Activated B cell treated with CpG ODN at 0.5 μM for 24 hours (primary cell): Measurements from ENCODE around the gene ENPP1. TPM values are rescaled to one million over a fixed set of nuclear protein-coding genes. Genes with fewer than 3 reads are reported as not detected.

Source experiments
- ATAC-seq: fragments of 200-7000 bp; cut with Tn5 transposase; one replicate; pipeline ENCODE4 v1.10.0; 2021; ENCODE audit warnings: low read depth, mild to moderate bottlenecking, moderate library complexity
- CTCF ChIA-PET: fragments of 350-600 bp; sonication (Branson Sonifier 250); formaldehyde crosslinking; loops from one replicate; lab custom pipeline; 2021; ENCODE audit warnings: antibody characterized with exemption; lab: Charles Lee
- POLR2A ChIA-PET: fragments of 350-600 bp; sonication (Branson Sonifier 250); formaldehyde crosslinking; loops from one replicate; lab custom pipeline; 2021; ENCODE audit warnings: antibody characterized with exemption; lab: Charles Lee
- DNase-seq: peaks from one replicate; pipeline ENCODE4 v3.0.0; 2022
- H3K27ac Mint-ChIP-seq: one replicate; pipeline ENCODE4 v1.8.0; 2020; ENCODE audit warnings: mixed read lengths
- H3K27me3 Mint-ChIP-seq: one replicate; pipeline ENCODE4 v1.8.0; 2021; ENCODE audit warnings: mixed read lengths
- H3K36me3 Mint-ChIP-seq: one replicate; pipeline ENCODE4 v1.8.0; 2021; ENCODE audit warnings: low read depth, mixed read lengths
- H3K4me1 Mint-ChIP-seq: one replicate; pipeline ENCODE4 v1.8.0; 2021; ENCODE audit warnings: mixed read lengths
- H3K4me3 Mint-ChIP-seq: one replicate; pipeline ENCODE4 v1.8.0; 2020; ENCODE audit warnings: mild to moderate bottlenecking, mixed read lengths
- H3K9me3 Mint-ChIP-seq: one replicate; pipeline ENCODE4 v1.8.0; 2020; ENCODE audit warnings: mixed read lengths
- intact Hi-C: fragments of 100-400 bp; cut with micrococcal nuclease; formaldehyde crosslinking; loops from one replicate; pipeline ENCODE4 v1.15.1; 2024
- total RNA-seq: library from RNA; stranded (reverse); gene quantifications from 2 replicates; pipeline ENCODE4 v1.2.3, GENCODE V29; 2022
- TF ChIP-seq, protein P1 (sequence below): fragments of 200-600 bp; IDR thresholded peaks from one replicate; pipeline ENCODE4 v1.8.0; 2022; ENCODE audit warnings: antibody characterized with exemption, mild to moderate bottlenecking

ENPP1 gene
- total RNA-seq, 1 donor from 2014 or later, result 1.3 TPM

DNA sequence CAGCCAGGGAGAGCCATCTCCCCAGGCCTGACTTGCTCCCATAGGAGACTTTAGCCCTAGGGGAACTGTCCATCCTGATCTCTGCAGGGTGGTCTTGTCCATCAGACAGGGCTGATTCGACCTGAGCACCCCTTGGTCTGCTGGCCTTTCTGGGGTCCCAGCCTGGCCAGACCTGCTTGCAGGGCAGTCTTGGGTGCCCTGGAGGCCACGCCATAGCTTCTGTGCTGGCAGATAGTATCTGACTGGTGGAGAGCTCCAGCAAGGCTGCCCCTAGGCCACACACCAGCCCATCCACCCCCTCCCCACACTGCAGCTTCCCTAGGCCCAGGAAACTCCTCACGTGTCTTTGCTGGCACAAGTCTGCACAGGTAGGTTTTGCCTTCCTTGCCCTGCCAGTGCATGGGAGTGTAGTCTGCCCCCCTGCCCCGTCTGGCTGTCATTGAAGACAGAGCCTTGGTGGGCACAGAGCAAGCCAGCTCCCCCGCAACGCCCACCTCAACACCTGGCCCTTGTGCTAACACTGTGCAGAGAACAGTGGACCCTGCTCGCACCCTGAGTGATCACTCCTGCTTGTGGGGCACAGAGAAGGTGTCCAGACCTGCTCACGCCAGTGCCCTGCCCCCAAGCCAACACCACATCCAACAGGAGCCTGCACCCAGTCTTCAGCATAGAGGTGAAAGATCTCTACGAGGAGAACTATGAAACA, 111.0 kb downstream of the ENPP1 start:
- Mint-ChIP-seq H3K27me3 (peaks cover 11% of the 10 kb centered on the region), H3K27ac (no peak overlapping the region), H3K4me1 (peaks cover 26% of the 10 kb centered on the region), H3K9me3 (peaks cover 5% of the 10 kb centered on the region), H3K36me3 (no peaks in the 10 kb centered on the region), H3K4me3 (no peak overlapping the region)
- CTCF ChIA-PET, result interaction anchor here (1.4 to 1.7 kb wide), 2 partner anchors 224 to 361 kb away, joined by 5 to 6 read pairs; no protein-coding TSS in a partner anchor
- no peak for ATAC-seq
- intact Hi-C loops, result loop anchor here (5.0 to 10.0 kb wide), 2 partner anchors 358 to 476 kb away; no protein-coding TSS in a partner anchor
- DNase-seq, result no peak
- POLR2A ChIA-PET, result no interaction called here
- TF ChIP-seq, protein P1, sequence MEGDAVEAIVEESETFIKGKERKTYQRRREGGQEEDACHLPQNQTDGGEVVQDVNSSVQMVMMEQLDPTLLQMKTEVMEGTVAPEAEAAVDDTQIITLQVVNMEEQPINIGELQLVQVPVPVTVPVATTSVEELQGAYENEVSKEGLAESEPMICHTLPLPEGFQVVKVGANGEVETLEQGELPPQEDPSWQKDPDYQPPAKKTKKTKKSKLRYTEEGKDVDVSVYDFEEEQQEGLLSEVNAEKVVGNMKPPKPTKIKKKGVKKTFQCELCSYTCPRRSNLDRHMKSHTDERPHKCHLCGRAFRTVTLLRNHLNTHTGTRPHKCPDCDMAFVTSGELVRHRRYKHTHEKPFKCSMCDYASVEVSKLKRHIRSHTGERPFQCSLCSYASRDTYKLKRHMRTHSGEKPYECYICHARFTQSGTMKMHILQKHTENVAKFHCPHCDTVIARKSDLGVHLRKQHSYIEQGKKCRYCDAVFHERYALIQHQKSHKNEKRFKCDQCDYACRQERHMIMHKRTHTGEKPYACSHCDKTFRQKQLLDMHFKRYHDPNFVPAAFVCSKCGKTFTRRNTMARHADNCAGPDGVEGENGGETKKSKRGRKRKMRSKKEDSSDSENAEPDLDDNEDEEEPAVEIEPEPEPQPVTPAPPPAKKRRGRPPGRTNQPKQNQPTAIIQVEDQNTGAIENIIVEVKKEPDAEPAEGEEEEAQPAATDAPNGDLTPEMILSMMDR, result no peak

DNA sequence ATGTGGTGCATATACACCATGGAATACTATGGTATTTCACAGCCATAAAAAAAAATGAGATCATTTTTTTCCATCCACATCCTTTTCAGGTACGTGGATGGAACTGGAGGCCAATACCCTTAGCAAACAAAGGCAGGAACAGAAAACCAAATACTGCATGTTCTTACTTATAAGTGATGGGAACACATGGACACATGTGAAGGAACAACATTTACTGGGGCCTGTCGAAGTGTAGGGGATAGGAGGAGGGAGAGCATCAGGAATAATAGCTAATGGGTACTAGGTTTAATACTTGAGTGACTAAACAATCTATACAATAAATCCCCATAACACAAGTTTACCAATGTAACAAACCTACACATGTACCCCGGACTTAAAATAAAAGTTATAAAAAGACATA, 112.8 kb downstream of the ENPP1 start:
- H3K27ac Mint-ChIP-seq, result no peak overlapping the region

DNA sequence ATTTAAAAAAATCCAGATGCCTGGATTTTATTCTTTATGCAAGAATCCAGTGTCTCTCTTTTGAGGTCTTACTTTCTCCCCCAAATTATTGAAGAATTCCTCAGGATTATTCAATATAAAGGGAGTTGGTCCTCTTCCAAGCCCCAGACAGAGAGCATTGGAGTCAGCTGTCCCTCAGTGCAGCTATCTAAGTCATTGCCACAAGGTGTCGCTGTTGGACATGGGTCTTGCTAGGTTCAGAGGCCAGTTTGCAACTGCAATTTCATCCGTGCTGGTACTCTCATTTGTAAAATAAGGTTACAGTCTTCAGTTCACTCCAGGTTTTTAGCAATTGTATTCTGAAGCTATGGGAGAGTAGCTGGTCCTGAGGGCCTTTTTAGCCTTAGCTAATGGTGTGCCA, 115.5 kb downstream of the ENPP1 start:
- ChIA-PET CTCF (interaction anchor here (1.0 to 4.5 kb wide), 6 partner anchors 8 to 375 kb away, joined by 3 to 41 read pairs (median 7); no protein-coding TSS in a partner anchor), POLR2A (interaction anchor here (0.6 kb wide), 1 partner anchor 21 kb away, joined by 3 read pairs; no protein-coding TSS in a partner anchor)
- intact Hi-C loops, result no loop called here
- ATAC-seq (peak; percentile 50), DNase-seq (no peak)
- Mint-ChIP-seq H3K36me3 (no peaks in the 10 kb centered on the region), H3K27me3 (peaks cover 4% of the 10 kb centered on the region), H3K4me1 (no peaks in the 10 kb centered on the region), H3K9me3 (peaks cover 5% of the 10 kb centered on the region), H3K27ac (no peak overlapping the region), H3K4me3 (no peak overlapping the region)
- TF ChIP-seq, protein P1, result no peak

More for the DNA sequence above, 112.8 kb downstream of the ENPP1 start:
- H3K4me1 Mint-ChIP-seq, result peaks cover 21% of the 10 kb centered on the region
- TF ChIP-seq, protein P1, result no peak
- H3K9me3 Mint-ChIP-seq, result peaks cover 5% of the 10 kb centered on the region
- H3K36me3 Mint-ChIP-seq, result no peaks in the 10 kb centered on the region
- POLR2A ChIA-PET, result no interaction called here
- no peak overlapping the region for H3K4me3 Mint-ChIP-seq
- no peak for ATAC-seq
- intact Hi-C loops, result no loop called here
- DNase-seq, result no peak
- peaks cover 7% of the 10 kb centered on the region for H3K27me3 Mint-ChIP-seq
- CTCF ChIA-PET, result interaction anchor here (1.4 kb wide), 1 partner anchor 225 kb away, joined by 3 read pairs; no protein-coding TSS in a partner anchor

DNA sequence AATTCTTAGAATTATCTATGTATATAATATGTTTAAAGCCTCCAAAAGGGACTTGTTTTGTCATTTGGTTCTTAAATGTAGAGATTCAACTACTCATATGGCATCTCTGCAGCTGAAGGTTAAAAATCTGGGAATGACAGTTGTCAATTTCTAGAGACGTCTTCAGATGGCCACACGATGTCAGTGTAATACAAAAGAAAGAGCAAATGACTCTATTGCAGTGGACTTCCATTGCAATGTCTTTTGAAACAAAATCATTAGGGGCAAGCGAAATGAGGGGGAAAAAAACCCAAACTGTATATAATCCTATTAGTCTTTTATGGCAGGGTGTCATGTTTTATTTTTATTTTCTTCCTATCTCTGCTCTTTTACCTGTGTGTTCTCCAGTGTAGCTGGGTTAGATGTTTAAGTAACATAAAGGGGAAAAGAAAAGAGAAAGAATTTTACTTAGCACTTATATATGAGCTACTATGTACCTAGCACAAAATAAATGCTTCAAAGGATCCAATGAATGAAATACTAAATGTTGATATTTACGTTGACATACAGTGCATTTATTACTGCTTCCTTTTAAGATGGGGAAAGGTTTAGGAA, 117.2 kb downstream of the ENPP1 start:
- Mint-ChIP-seq H3K27me3 (no peaks in the 10 kb centered on the region), H3K4me3 (no peak overlapping the region), H3K4me1 (no peaks in the 10 kb centered on the region), H3K36me3 (no peaks in the 10 kb centered on the region), H3K9me3 (peaks cover 5% of the 10 kb centered on the region), H3K27ac (no peak overlapping the region)
- POLR2A ChIA-PET, result no interaction called here
- DNase-seq (no peak), ATAC-seq (no peak)
- TF ChIP-seq, protein P1, result no peak
- CTCF ChIA-PET, result interaction anchor here (0.7 to 4.5 kb wide), 14 partner anchors 10 to 363 kb away, joined by 3 to 41 read pairs (median 3); no protein-coding TSS in a partner anchor
- intact Hi-C loops, result loop anchor here (1.0 kb wide), 2 partner anchors 236 to 293 kb away; no protein-coding TSS in a partner anchor

DNA sequence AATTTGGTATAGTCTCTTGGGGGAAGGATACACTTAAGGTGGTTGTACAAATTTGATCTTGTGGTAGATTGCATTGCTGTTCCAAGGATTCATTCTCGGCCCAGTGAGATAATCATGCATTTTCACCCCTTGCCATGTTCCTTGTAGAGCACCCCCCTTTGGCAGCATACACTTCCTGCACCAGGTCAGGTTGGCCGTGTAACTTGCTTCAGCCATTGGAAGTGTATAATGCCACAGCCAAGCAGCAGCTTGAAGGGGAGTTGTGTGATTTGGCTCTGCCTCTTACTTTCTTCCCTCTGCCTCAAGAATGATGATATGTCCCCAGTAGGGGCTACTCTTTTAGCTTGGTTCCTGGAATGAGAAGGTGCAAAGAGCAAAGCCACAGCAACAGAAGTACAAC, 121.4 kb downstream of the ENPP1 start:
- ATAC-seq, result no peak
- CTCF ChIA-PET, result no interaction called here
- H3K4me3 Mint-ChIP-seq, result no peak overlapping the region

More for the DNA sequence above, 121.4 kb downstream of the ENPP1 start:
- intact Hi-C loops, result no loop called here
- H3K27ac Mint-ChIP-seq, result no peak overlapping the region
- TF ChIP-seq, protein P1, result no peak
- no peaks in the 10 kb centered on the region for H3K9me3 Mint-ChIP-seq
- POLR2A ChIA-PET, result no interaction called here
- H3K27me3 Mint-ChIP-seq, result peaks cover 4% of the 10 kb centered on the region
- no peaks in the 10 kb centered on the region for H3K36me3 Mint-ChIP-seq
- no peaks in the 10 kb centered on the region for H3K4me1 Mint-ChIP-seq
- DNase-seq, result no peak
